Measurements from ENCODE around the gene AOPEP. TPM values are rescaled to one million over a fixed set of nuclear protein-coding genes. Genes with fewer than 3 reads are reported as not detected.

The AOPEP gene
- total RNA-seq, 4 donors from 2014 or later = 80.7 to 428 (median 126) TPM

DNA sequence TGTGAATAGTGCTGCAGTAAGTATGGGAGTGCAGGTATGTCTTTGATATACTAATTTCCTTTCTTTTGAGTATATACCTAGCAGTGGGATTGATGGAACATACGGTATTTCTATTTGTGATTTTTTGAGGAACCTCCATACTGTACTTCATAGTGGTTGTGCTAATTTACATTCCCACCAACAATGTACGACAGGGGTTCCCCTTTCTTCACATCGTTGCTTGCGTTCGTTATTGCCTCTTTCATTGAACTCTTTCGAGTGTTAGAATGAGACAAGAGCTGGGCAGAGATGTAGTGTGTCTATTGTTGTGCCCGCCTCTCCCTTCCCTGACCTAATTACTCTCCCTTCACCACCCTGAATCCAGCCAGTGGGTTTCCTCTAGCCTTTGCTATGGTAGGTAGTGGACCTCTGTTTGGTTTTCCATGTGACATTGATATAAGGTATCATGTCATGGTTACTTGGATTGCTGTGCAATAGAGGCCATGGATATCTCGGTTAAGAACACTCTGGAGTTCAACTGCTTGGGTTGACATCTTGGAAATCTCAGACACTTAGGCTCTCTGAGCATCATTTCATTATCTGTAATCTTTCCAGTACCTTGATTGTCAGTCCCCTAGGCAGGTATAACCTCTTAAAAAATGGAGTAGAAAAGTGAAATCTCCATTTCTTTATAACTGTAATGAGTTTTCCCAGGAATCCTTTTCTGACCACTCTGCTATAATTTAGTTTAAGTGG lies 19.5 kb downstream of the AOPEP start:
- no peak overlapping the region for H3K4me3 ChIP-seq
- H3K36me3 ChIP-seq = no peaks in the 10 kb centered on the region
- H3K27ac ChIP-seq = no peak overlapping the region
- peaks cover 0 to 9% of the 10 kb centered on the region in 2 donors for H3K9me3 ChIP-seq
- DNase-seq = no peak
- H3K4me1 ChIP-seq = no peaks in the 10 kb centered on the region
- no peaks in the 10 kb centered on the region for H3K27me3 ChIP-seq
- intact Hi-C loops (cut with DNase I; ENCODE audit: low total_unique reads) = no loop called here
- TF ChIP-seq, protein P1, sequence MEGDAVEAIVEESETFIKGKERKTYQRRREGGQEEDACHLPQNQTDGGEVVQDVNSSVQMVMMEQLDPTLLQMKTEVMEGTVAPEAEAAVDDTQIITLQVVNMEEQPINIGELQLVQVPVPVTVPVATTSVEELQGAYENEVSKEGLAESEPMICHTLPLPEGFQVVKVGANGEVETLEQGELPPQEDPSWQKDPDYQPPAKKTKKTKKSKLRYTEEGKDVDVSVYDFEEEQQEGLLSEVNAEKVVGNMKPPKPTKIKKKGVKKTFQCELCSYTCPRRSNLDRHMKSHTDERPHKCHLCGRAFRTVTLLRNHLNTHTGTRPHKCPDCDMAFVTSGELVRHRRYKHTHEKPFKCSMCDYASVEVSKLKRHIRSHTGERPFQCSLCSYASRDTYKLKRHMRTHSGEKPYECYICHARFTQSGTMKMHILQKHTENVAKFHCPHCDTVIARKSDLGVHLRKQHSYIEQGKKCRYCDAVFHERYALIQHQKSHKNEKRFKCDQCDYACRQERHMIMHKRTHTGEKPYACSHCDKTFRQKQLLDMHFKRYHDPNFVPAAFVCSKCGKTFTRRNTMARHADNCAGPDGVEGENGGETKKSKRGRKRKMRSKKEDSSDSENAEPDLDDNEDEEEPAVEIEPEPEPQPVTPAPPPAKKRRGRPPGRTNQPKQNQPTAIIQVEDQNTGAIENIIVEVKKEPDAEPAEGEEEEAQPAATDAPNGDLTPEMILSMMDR (IDR thresholded peaks at IDR 0.05) = no peak
- no peak for TF ChIP-seq POLR2A (IDR thresholded peaks at IDR 0.05)

DNA sequence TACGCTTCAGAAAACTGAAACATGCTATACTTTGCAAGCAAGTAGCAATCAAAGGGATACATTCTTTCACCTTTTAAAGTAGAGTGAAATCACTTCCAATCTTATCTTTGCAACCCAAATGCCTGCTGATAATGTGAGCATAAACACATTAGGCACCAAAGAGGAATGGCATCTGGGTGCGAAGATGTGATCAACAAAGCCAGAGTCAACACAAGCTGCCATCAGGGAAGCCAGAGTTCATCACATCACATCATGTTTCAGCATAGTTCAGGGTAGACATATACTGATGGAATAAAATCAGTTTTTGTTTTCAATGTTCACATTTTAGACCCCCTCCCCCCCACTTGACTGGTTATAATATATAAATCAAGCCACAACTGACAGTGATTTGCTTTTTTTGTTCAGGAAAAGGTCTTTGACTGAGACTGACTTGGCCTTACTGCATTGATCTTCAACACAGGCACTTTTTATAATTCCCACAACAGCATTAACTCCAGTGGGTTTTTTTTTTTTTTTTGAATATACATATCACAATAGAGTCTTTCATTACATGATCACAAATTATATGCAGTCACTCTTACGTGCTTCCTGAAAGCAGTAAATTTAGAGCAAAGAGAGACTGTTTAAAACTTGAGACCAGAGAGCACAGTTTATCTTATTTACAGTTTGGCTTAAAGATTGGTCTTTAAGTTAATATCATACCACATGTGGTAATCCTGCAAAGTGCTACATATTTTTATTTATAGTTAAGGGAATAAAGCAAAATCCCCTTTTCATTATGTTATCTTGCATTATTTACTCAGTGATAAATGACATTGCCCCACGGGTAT lies 20.3 kb downstream of the AOPEP start:
- Histone ChIP-seq H3K27ac (no peak overlapping the region), H3K9me3 (peaks cover 0 to 9% of the 10 kb centered on the region in 2 donors)
- intact Hi-C loops (cut with DNase I; ENCODE audit: low total_unique reads) = no loop called here

DNA sequence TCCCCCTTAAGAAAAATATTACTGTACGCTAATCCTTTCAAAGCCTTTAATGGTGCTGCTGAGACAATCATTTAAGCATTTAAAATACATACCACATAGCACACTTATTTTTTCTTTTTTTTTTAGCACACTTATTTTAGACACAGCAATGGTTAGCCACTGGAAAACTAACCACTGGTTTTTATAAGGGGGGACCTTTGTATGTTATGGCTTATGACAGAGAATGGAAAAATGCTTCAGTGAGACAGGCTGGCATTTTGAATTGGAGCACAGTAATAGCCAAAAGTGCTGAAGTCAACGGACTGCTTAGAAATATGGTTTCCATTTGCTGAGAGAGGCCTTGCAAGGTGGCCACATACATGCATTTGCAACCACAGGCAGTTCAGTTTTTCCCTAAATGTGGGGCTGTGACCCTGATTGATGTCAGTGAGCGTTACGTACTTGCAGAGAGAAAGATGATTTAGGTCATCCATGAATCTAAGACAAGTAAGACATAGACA lies 28.5 kb downstream of the AOPEP start:
- H3K4me1 ChIP-seq = no peaks in the 10 kb centered on the region
- TF ChIP-seq POLR2A (IDR thresholded peaks at IDR 0.05) = no peak
- TF ChIP-seq, protein P1 (IDR thresholded peaks at IDR 0.05) = no peak
- peaks cover 0 to 1% of the 10 kb centered on the region in 2 donors for H3K9me3 ChIP-seq
- H3K27ac ChIP-seq = no peak overlapping the region
- H3K27me3 ChIP-seq = no peaks in the 10 kb centered on the region
- intact Hi-C loops (cut with DNase I; ENCODE audit: low total_unique reads) = no loop called here
- H3K36me3 ChIP-seq = no peaks in the 10 kb centered on the region
- H3K4me3 ChIP-seq = no peak overlapping the region
- no peak for DNase-seq

More for the DNA sequence above, 20.3 kb downstream of the AOPEP start:
- no peak for DNase-seq
- no peaks in the 10 kb centered on the region for H3K27me3 ChIP-seq
- H3K36me3 ChIP-seq = no peaks in the 10 kb centered on the region
- no peak for TF ChIP-seq POLR2A (IDR thresholded peaks at IDR 0.05)
- TF ChIP-seq, protein P1 (IDR thresholded peaks at IDR 0.05) = no peak
- no peak overlapping the region for H3K4me3 ChIP-seq
- no peaks in the 10 kb centered on the region for H3K4me1 ChIP-seq

DNA sequence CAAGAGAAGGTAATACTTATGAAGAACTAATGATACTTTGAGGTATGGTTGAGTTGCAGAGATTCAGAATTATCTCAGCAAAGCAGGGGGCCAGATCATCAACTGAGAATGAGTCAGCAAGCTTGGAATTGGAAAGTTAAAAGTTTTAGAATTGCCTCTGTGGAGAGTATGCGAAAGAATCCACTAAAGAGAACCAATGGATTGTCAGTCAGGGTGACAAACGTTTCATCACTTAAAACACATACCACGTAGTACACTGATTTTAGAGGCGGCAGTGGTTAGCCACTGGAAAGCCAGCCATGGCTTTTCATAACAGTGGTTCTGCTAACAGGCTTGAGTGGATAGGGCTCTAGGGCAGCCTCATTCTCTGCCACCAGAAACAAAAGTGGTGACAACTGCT lies 30.7 kb downstream of the AOPEP start:
- no peak for TF ChIP-seq POLR2A (IDR thresholded peaks at IDR 0.05)
- TF ChIP-seq, protein P1 (IDR thresholded peaks at IDR 0.05) = no peak
- intact Hi-C loops (cut with DNase I; ENCODE audit: low total_unique reads) = no loop called here
- Histone ChIP-seq H3K4me3 (no peak overlapping the region), H3K27me3 (no peaks in the 10 kb centered on the region), H3K27ac (no peak overlapping the region), H3K36me3 (no peaks in the 10 kb centered on the region), H3K9me3 (no peaks in the 10 kb centered on the region), H3K4me1 (no peaks in the 10 kb centered on the region)
- DNase-seq = no peak

DNA sequence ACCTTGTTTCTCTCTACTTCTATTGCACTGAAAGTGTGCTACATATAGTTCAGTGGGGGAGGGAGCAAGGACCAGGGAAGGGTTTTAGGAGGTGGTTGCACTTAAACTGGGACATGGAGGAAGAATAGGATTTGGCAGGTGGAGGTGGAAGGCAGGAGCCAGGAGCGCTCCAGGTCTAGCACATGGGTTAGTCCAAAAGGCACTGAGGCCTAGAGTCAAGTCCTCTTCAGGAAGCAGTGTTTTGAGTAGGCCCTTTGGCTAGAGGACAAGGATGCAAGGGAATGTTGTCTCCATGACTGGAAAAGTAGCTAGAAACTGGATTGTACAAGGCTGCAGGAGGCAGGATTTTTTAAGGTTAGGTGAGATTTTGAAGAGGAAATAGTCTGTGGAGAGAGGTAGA lies 31.5 kb downstream of the AOPEP start:
- intact Hi-C loops (cut with DNase I; ENCODE audit: low total_unique reads) = no loop called here

More for the DNA sequence above, 31.5 kb downstream of the AOPEP start:
- no peak for DNase-seq
- H3K4me1 ChIP-seq = no peaks in the 10 kb centered on the region
- no peaks in the 10 kb centered on the region for H3K36me3 ChIP-seq
- no peak overlapping the region for H3K27ac ChIP-seq
- no peaks in the 10 kb centered on the region for H3K9me3 ChIP-seq
- H3K27me3 ChIP-seq = no peaks in the 10 kb centered on the region
- H3K4me3 ChIP-seq = no peak overlapping the region
- no peak for TF ChIP-seq POLR2A (IDR thresholded peaks at IDR 0.05)
- TF ChIP-seq, protein P1 (IDR thresholded peaks at IDR 0.05) = no peak

Measured in uterus (tissue), 4 donors.